IMR-90 (cell line): ENCODE results near the gene SPAG16. TPM values are rescaled to one million over a fixed set of nuclear protein-coding genes. Genes with fewer than 3 reads are reported as not detected.

Experiments used
- ATAC-seq: fragments of 200-7000 bp; cut with Tn5 transposase; 2 replicates; pipeline ENCODE4 v1.9.1; 2020; ENCODE audit warnings: low read depth, mild to moderate bottlenecking, moderate library complexity
- BruUV-seq: library from RNA; stranded (reverse); fragments of 400-500 nt; replicated peaks from 2 replicates; lab custom pipeline; 2021; lab: Mats Ljungman, UMichigan
- CTCF ChIA-PET: fragments of 300-600 bp; formaldehyde crosslinking; extraction: SDS; loops from one replicate; lab custom pipeline; 2021; ENCODE audit warnings: antibody characterized with exemption; lab: Yijun Ruan, JAX
- POLR2A ChIA-PET: fragments of 300-600 bp; sonication (Branson Sonifier 250); formaldehyde crosslinking; loops from one replicate; lab custom pipeline; 2022; ENCODE audit warnings: antibody characterized with exemption; ENCODE audit not compliant: unreplicated experiment; lab: Charles Lee
- DNase-seq: peaks from one replicate; pipeline ENCODE4 v3.0.0; 2013
- H2AFZ ChIP-seq: replicated peaks from 2 replicates; pipeline ENCODE3; 2013; ENCODE audit warnings: low read length, mild to moderate bottlenecking; ENCODE audit not compliant: poor library complexity
- H2AK5ac ChIP-seq: 2 replicates; pipeline ENCODE4 v1.6.1; 2013; ENCODE audit warnings: low read depth, low read length, inconsistent platforms
- H2AK9ac ChIP-seq: replicated peaks from 2 replicates; pipeline ENCODE3; 2013; ENCODE audit warnings: mild to moderate bottlenecking, low read depth, low read length, moderate library complexity; ENCODE audit not compliant: poor library complexity
- H2BK120ac ChIP-seq: 2 replicates; pipeline ENCODE4 v1.6.1; 2013; ENCODE audit warnings: low read depth, low read length, inconsistent platforms
- H2BK15ac ChIP-seq: 3 replicates; pipeline ENCODE4 v1.6.1; 2013; ENCODE audit warnings: low read depth, low read length, inconsistent platforms
- H2BK20ac ChIP-seq: 2 replicates; pipeline ENCODE4 v1.6.1; 2013; ENCODE audit warnings: low read depth, mild to moderate bottlenecking, inconsistent platforms, low read length, moderate library complexity
- H2BK5ac ChIP-seq: 2 replicates; pipeline ENCODE4 v1.6.1; 2013; ENCODE audit warnings: mild to moderate bottlenecking, low read depth, low read length, inconsistent platforms; ENCODE audit not compliant: poor library complexity, severe bottlenecking
- H3K14ac ChIP-seq: replicated peaks from 2 replicates; pipeline ENCODE4 v1.6.1; 2013; ENCODE audit warnings: low read depth, low read length, inconsistent platforms
- H3K18ac ChIP-seq: 2 replicates; pipeline ENCODE4 v1.6.1; 2013; ENCODE audit warnings: low read depth, low read length, control low read depth
- H3K23ac ChIP-seq: 2 replicates; pipeline ENCODE4 v1.6.1; 2013; ENCODE audit warnings: low read depth, low read length, inconsistent platforms
- H3K27ac ChIP-seq: 2 replicates; pipeline ENCODE4 v1.5.1; 2013; ENCODE audit warnings: mild to moderate bottlenecking, control low read depth, low read length; ENCODE audit not compliant: insufficient read depth
- H3K27me3 ChIP-seq: 2 replicates; pipeline ENCODE4 v1.6.1; 2013; ENCODE audit warnings: low read length; ENCODE audit not compliant: control insufficient read depth, insufficient read depth
- H3K36me3 ChIP-seq: 2 replicates; pipeline ENCODE4 v1.6.1; 2013; ENCODE audit warnings: low read length, mixed read lengths; ENCODE audit not compliant: control insufficient read depth, insufficient read depth
- H3K4ac ChIP-seq: 2 replicates; pipeline ENCODE4 v1.6.1; 2013; ENCODE audit warnings: low read depth, low read length, inconsistent platforms
- H3K4me1 ChIP-seq: 2 replicates; pipeline ENCODE4 v1.6.1; 2013; ENCODE audit warnings: low read length, mixed read lengths; ENCODE audit not compliant: control insufficient read depth, insufficient read depth
- H3K4me2 ChIP-seq: 2 replicates; pipeline ENCODE4 v1.6.1; 2013; ENCODE audit warnings: low read depth, mild to moderate bottlenecking, control low read depth, low read length, moderate library complexity
- H3K4me3 ChIP-seq: 2 replicates; pipeline ENCODE4 v1.5.1; 2013; ENCODE audit warnings: low read depth, mild to moderate bottlenecking, control low read depth, low read length, moderate library complexity; ENCODE audit not compliant: insufficient read depth
- H3K56ac ChIP-seq: 2 replicates; pipeline ENCODE4 v1.6.1; 2013; ENCODE audit warnings: low read length, inconsistent platforms; ENCODE audit not compliant: insufficient read depth; ENCODE audit errors: extremely low read depth
- H3K79me1 ChIP-seq, 2 experiments: 2 replicates each; pipeline ENCODE4 v1.6.1; 2013; ENCODE audit warnings: low read length in 2 of 2, inconsistent platforms in 1 of 2, low read depth in 1 of 2
- H3K9ac ChIP-seq: 2 replicates; pipeline ENCODE4 v1.6.1; 2013; ENCODE audit warnings: low read depth, low read length, control low read depth
- H3K9me1 ChIP-seq: 2 replicates; pipeline ENCODE4 v1.6.1; 2013; ENCODE audit warnings: low read length, inconsistent platforms; ENCODE audit not compliant: insufficient read depth
- H3K9me3 ChIP-seq: 2 replicates; pipeline ENCODE4 v1.6.1; 2013; ENCODE audit warnings: low read length; ENCODE audit not compliant: control insufficient read depth, insufficient read depth
- H4K20me1 ChIP-seq: 2 replicates; pipeline ENCODE4 v1.6.1; 2013; ENCODE audit warnings: low read length, inconsistent platforms; ENCODE audit not compliant: insufficient read depth
- H4K5ac ChIP-seq: 2 replicates; pipeline ENCODE4 v1.6.1; 2013; ENCODE audit warnings: mild to moderate bottlenecking, low read depth, low read length, control low read depth
- H4K8ac ChIP-seq, 2 experiments: 2 replicates each; pipeline ENCODE4 v1.6.1; 2013; ENCODE audit warnings: low read depth in 2 of 2, low read length in 2 of 2, control low read depth in 1 of 2, inconsistent platforms in 1 of 2
- H4K91ac ChIP-seq: 2 replicates; pipeline ENCODE4 v1.6.1; 2013; ENCODE audit warnings: low read depth, low read length, inconsistent platforms; ENCODE audit not compliant: insufficient read depth
- BHLHE40 ChIP-seq: fragments of 150-350 bp; IDR thresholded peaks from 2 replicates; pipeline ENCODE4 v1.6.1; 2016; ENCODE audit warnings: mild to moderate bottlenecking, low read depth, low read length
- CEBPB ChIP-seq: IDR thresholded peaks from 2 replicates; pipeline ENCODE4 v1.6.1; 2012; ENCODE audit warnings: low read depth, low read length, improper control_type of control experiment
- CHD1 ChIP-seq: IDR thresholded peaks from 2 replicates; pipeline ENCODE4 v1.6.1; 2012; ENCODE audit warnings: low read depth, low read length, improper control_type of control experiment
- ELK1 ChIP-seq: fragments of 150-350 bp; IDR thresholded peaks from 2 replicates; pipeline ENCODE4 v1.6.1; 2016; ENCODE audit warnings: low read depth, mild to moderate bottlenecking, low read length, moderate library complexity, borderline replicate concordance
- FOS ChIP-seq: fragments of 150-350 bp; IDR thresholded peaks from 2 replicates; pipeline ENCODE4 v1.6.1; 2016; ENCODE audit warnings: low read depth, low read length
- MAFK ChIP-seq: IDR thresholded peaks from 2 replicates; pipeline ENCODE4 v1.6.1; 2012; ENCODE audit warnings: low read depth, low read length, improper control_type of control experiment
- MXI1 ChIP-seq: IDR thresholded peaks from 2 replicates; pipeline ENCODE4 v1.6.1; 2012; ENCODE audit warnings: low read depth, mild to moderate bottlenecking, low read length, moderate library complexity, borderline replicate concordance
- NFE2L2 ChIP-seq: fragments of 150-350 bp; IDR thresholded peaks from 2 replicates; pipeline ENCODE4 v1.6.1; 2016; ENCODE audit warnings: low read depth, mild to moderate bottlenecking, low read length
- POLR2A ChIP-seq: IDR thresholded peaks from 2 replicates; pipeline ENCODE4 v1.6.1; 2012; ENCODE audit warnings: mild to moderate bottlenecking, low read depth, low read length
- RAD21 ChIP-seq: IDR thresholded peaks from 2 replicates; pipeline ENCODE4 v1.6.1; 2012; ENCODE audit warnings: low read length, improper control_type of control experiment
- RCOR1 ChIP-seq: IDR thresholded peaks from 2 replicates; pipeline ENCODE4 v1.6.1; 2012; ENCODE audit warnings: mild to moderate bottlenecking, low read length, improper control_type of control experiment; ENCODE audit not compliant: insufficient replicate concordance
- RFX5 ChIP-seq: IDR thresholded peaks from 2 replicates; pipeline ENCODE4 v1.8.0; 2012; ENCODE audit warnings: low read depth, mild to moderate bottlenecking, low read length, moderate library complexity
- SMC3 ChIP-seq: fragments of 150-350 bp; IDR thresholded peaks from 2 replicates; pipeline ENCODE4 v1.6.1; 2016; ENCODE audit warnings: low read depth, mild to moderate bottlenecking, antibody characterized with exemption, low read length, moderate library complexity
- USF2 ChIP-seq: fragments of 150-350 bp; IDR thresholded peaks from 2 replicates; pipeline ENCODE4 v1.6.1; 2017; ENCODE audit warnings: mild to moderate bottlenecking, antibody characterized with exemption, low read length, low read depth
- WGBS, 2 experiments: methylation state at CpG; one replicate each; pipeline versions ENCODE4 v1.1.5 to v1.1.7; 2013; ENCODE audit warnings: missing lambda C conversion rate in 2 of 2; ENCODE audit not compliant: insufficient read length in 1 of 2; ENCODE audit errors: extremely low coverage in 2 of 2; 5-methylcytosine and 5-hydroxymethylcytosine counted together
- dilution Hi-C: fragments of 300-500 bp; cut with HindIII; formaldehyde crosslinking; loops from one replicate; pipeline ENCODE4 v1.14.3; 2018; ENCODE audit warnings: low sequenced_read_pairs; ENCODE audit not compliant: unreplicated experiment
- in situ Hi-C: fragments of 300-500 bp; cut with MboI; formaldehyde crosslinking; loops from 3 replicates; pipeline ENCODE4 v1.14.3; 2019; ENCODE audit warnings: low sequenced_read_pairs, inconsistent platforms, mixed read lengths
- intact Hi-C: fragments of 100-400 bp; cut with micrococcal nuclease; formaldehyde crosslinking; loops from 2 replicates; pipeline ENCODE4 v1.10.0; 2022
- polyA plus RNA-seq, 3 experiments: library from polyadenylated mRNA; depleted of rRNA; stranded (reverse); fragments of >200 nt; gene quantifications; 2 replicates each; pipeline ENCODE4 v1.2.3, GENCODE V29; 2012; ENCODE audit warnings: low replicate concordance in 1 of 3
- total RNA-seq: library from RNA; depleted of rRNA; stranded (reverse); fragments of >200 nt; gene quantifications from 2 replicates; pipeline ENCODE4 v1.2.3, GENCODE V29; 2012
- TF ChIP-seq, protein P1 (sequence below): conservative IDR thresholded peaks from 2 replicates; pipeline ENCODE4 v1.5.1; 2012; ENCODE audit warnings: mild to moderate bottlenecking, low read depth, low read length, improper control_type of control experiment

Gene SPAG16
- total and polyA plus RNA-seq, 2 of the 4 experiments (the other 2 are of a cell fraction) = 7.3 to 13.5 TPM

DNA sequence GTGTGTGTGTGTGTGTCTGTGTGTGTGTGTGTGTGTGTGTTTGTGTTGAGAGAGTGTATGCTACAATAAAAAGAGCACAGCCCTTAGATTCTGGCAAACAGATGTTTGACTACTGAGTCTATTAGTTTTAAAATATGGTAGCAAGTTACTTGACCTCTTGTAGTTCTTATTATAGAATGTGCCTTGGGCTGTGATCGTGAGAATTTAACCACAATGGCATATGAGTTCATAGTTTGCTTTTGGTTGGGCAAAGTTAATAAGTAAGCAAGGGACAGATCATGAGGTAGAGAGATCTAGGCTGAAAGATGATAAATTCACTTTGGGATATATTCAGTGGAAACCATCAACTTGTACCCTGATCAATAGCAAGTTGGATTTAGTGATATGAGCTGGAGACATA is 792.3 kb downstream of the SPAG16 start:
- no peak overlapping the region for H2BK15ac ChIP-seq
- no peak overlapping the region for H3K4me2 ChIP-seq
- no peak overlapping the region for H3K14ac ChIP-seq
- DNase-seq = no peak
- dilution Hi-C loops (no loop called here), in situ Hi-C loops (no loop called here), intact Hi-C loops (no loop called here)
- no TSS peak for BruUV-seq
- H3K27me3 ChIP-seq = no peaks in the 10 kb centered on the region
- H4K91ac ChIP-seq = no peak overlapping the region
- ChIA-PET POLR2A (no interaction called here), CTCF (no interaction called here)
- no peaks in the 10 kb centered on the region for H3K36me3 ChIP-seq
- no peak overlapping the region for H3K23ac ChIP-seq
- H3K4me1 ChIP-seq = no peaks in the 10 kb centered on the region
- H4K20me1 ChIP-seq = no peaks in the 10 kb centered on the region
- H2BK120ac ChIP-seq = no peak overlapping the region
- H3K4ac ChIP-seq = no peak overlapping the region
- H2AK5ac ChIP-seq = no peak overlapping the region
- 63% methylated on average over 1 of the region's 1 CpG; no CpG with 5 or more reads in 1 of the 2 experiments for WGBS, 2 experiments
- TF ChIP-seq CEBPB (no peak), USF2 (no peak), RFX5 (no peak), MXI1 (no peak), RCOR1 (no peak), RAD21 (no peak), BHLHE40 (no peak), NFE2L2 (no peak), POLR2A (no peak), CHD1 (no peak), ELK1 (no peak), MAFK (no peak), FOS (no peak), SMC3 (no peak)
- TF ChIP-seq, protein P1, sequence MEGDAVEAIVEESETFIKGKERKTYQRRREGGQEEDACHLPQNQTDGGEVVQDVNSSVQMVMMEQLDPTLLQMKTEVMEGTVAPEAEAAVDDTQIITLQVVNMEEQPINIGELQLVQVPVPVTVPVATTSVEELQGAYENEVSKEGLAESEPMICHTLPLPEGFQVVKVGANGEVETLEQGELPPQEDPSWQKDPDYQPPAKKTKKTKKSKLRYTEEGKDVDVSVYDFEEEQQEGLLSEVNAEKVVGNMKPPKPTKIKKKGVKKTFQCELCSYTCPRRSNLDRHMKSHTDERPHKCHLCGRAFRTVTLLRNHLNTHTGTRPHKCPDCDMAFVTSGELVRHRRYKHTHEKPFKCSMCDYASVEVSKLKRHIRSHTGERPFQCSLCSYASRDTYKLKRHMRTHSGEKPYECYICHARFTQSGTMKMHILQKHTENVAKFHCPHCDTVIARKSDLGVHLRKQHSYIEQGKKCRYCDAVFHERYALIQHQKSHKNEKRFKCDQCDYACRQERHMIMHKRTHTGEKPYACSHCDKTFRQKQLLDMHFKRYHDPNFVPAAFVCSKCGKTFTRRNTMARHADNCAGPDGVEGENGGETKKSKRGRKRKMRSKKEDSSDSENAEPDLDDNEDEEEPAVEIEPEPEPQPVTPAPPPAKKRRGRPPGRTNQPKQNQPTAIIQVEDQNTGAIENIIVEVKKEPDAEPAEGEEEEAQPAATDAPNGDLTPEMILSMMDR = no peak
- ATAC-seq = no peak
- no peaks in the 10 kb centered on the region for H3K79me1 ChIP-seq
- no peak overlapping the region for H3K27ac ChIP-seq
- no peak overlapping the region for H4K5ac ChIP-seq
- H3K56ac ChIP-seq = no peak overlapping the region
- H3K18ac ChIP-seq = no peak overlapping the region
- no peak overlapping the region for H3K4me3 ChIP-seq
- no peaks in the 10 kb centered on the region for H3K9me1 ChIP-seq
- H2BK20ac ChIP-seq = no peak overlapping the region
- H2BK5ac ChIP-seq = no peak overlapping the region
- no peak overlapping the region for H2AFZ ChIP-seq
- H2AK9ac ChIP-seq = no peak overlapping the region
- no peaks in the 10 kb centered on the region for H3K9me3 ChIP-seq
- H3K9ac ChIP-seq = no peak overlapping the region
- H4K8ac ChIP-seq = no peak overlapping the region
